GM18520 (cell line): ENCODE results near the gene AGPAT3.

Source experiments
- ATAC-seq: cut with Tn5 transposase; IDR thresholded peaks from one replicate; pipeline ENCODE4 v1.9.1; 2021; ENCODE audit not compliant: unreplicated experiment

The AGPAT3 gene

GRCh38 chr21:43861706-43862105 lies 3.3 kb upstream of the AGPAT3 start:
- no peak for ATAC-seq

- ATAC-seq: no peak
Observed at GRCh38 chr21:43864313-43864961, 586 bp upstream of the AGPAT3 start.

DNA sequence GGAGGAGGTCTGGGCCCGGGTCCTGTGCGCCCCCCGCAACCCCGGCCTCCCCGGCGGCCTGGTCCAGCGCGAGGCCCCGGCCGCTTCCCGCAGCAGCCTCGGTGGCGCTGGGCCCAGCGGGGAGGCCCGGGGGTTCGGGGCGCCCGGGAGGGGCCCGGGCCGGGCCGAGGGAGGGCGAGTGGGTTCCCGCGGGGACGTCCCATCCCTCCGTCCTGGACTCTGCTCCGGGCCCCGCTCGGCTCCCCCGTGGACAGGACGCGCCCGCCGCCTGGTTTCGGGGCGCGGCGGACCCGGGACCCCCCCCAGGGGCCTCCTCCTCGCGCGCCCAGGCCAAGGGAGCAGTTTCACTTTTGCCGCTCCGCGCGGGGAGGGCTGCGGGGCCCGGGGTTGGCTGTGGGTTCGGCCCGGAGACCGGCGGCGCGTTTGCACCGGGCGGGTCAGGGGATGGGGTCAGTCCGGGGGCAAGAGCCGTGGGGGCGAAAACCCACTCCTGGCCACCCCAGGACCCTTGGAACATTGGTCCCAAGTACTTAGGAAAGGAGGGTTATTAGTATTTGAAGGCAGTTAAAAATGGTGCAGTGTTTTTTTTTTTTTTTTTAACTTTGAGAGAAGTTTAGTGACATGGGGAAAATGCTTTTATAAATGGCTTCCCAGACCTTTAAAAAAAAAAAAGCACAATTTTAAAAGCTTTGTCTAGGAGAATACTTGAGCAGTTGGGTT lies 677 bp downstream of the AGPAT3 start:
- ATAC-seq: no peak

GRCh38 chr21:43866260-43866629 lies 1.2 kb downstream of the AGPAT3 start:
- no peak for ATAC-seq

DNA sequence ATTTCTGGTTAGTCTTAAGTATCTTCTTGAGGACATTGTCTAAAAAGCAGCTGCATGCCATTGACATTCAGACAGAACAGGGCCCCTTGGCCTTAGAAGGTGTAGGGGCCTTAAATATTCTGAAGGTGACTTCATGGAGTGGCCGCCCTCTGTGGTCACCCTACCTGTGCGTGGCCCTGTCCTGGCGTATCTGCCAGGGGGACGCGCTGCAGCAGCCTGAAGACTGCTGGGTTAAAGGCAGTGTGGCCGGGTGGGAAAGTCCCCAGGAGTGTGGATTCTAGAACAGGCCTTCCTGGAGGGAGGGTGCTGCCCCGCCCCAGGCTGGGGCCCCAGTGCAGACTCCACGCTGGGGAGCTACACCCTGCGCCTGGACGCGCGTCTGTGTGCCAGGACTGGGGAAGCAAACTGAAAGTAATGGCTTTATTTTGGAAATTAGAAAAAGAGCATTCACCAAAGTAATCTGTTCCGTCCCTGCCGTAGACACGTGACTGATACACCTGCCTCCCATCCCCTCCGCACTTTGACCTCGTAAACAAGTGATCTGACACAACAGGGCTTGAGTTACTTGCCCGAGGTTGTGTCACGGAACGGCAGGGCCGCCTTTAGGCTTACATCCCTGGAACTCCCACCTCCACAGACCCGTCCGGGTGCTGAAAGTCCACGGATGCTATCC lies 1.8 kb downstream of the AGPAT3 start:
- ATAC-seq: peak; percentile 40

GRCh38 chr21:43867332-43867703 lies 2.3 kb downstream of the AGPAT3 start:
- no peak for ATAC-seq

GRCh38 chr21:43867948-43868347 lies 2.9 kb downstream of the AGPAT3 start:
- no peak for ATAC-seq

GRCh38 chr21:43868461-43868860 lies 3.4 kb downstream of the AGPAT3 start:
- no peak for ATAC-seq

DNA sequence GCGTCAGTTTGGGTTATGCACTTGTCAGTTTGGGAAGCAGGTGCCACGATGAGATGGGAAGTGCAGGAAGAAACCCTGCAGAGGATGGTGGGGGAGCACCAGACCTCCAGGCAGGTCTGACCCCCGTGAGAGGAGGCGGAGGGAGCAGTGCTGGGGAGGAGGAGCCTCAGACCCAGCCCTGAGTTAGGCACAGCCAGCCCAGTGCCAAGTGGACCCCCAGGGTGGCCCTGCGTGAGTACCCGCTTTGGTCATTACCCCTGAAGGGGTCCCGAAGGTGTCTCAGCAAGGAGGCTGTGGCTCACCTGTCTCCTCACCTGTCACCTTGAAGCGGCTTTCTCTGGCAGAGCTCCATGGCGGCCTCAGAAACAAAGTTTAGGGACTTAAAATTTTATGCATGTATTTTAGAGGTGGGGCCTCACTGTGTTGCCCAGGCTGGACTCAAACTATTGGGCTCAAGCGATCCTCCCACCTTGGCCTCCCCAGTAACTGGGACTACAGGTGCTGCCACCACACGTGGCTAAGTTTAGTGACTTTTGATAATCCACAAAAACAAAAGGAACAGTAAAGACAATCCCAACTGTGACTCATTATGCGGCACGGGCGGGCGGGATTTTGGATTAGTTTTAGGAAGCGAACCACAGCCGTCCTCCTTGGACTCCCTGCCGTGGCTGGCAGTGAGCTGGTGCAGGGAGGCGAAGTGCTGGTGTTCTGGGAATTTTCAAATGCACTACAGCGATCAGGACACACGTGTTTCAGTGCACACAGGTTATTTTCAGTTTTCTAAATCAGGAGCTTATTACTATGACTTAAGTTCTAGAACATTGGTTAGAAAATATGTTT lies 4.7 kb downstream of the AGPAT3 start:
- ATAC-seq: no peak

DNA sequence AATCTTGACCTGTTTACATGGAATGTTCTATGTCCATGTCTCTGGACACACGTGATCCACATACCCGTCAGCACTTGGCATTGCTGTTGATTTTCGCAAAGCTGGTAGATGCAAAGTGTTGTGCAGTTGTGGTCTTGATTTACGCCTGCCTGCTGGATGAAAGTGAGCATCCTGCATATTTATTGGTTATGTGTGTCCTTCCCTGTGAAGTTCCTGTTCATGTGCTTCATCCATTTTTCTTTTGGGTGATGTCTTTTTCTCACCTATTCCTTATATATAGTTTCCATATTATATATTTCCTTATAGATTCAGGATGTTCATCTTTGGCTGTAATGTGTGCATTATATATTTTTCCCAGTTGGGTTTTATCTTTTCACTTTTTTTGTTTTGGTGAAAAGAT lies 6.5 kb downstream of the AGPAT3 start:
- no peak for ATAC-seq

DNA sequence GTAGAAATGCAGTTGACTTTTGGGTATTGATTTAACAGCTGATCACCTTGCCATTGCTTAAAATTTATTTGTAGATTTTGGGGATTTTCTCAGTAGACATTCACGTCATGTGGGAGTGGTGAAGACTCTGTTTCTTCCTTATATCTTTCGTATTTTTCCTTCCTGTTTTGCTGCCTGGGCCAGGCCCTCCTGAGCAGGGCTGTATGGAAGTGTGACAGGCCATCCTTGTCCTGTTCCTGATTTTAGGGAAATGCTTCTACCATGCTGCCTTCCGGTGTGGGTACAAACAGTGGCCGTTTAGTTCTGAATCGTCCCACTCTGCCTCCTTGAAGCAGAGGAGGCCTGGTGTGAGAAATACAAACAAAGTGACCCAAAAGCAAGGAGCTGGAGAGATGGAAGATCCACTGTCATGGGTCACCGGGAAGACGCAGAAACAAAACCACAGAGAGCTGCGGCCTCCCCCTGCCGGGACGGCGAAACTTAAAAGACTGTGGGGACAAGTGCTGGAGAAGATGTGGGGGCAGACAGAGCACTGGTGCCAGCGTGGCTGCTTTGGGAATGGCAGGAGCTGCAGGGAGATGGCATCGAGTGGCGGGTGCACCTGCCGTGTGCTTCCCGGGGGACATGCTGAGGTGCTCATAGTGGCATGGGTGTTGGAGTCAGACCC lies 7.6 kb downstream of the AGPAT3 start:
- no peak for ATAC-seq

DNA sequence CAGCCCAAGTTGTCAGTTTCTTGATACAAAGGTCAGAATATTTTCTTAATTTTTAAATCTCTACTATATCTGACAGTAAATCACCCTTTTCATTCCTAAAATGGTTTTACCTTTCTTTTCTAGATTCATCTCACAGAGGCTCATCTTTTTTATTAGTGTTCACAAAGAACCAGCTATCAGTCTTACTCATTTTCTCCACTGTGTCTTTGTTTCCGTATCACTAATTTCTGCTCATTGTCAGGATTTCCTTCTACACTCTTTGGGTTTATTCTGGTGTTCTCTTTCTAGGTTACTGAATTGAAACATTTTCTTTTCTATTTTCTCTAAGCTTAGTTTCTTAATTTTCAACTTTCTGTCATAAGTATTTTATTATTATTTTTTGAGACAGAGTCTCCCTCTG lies 8.7 kb downstream of the AGPAT3 start:
- no peak for ATAC-seq

DNA sequence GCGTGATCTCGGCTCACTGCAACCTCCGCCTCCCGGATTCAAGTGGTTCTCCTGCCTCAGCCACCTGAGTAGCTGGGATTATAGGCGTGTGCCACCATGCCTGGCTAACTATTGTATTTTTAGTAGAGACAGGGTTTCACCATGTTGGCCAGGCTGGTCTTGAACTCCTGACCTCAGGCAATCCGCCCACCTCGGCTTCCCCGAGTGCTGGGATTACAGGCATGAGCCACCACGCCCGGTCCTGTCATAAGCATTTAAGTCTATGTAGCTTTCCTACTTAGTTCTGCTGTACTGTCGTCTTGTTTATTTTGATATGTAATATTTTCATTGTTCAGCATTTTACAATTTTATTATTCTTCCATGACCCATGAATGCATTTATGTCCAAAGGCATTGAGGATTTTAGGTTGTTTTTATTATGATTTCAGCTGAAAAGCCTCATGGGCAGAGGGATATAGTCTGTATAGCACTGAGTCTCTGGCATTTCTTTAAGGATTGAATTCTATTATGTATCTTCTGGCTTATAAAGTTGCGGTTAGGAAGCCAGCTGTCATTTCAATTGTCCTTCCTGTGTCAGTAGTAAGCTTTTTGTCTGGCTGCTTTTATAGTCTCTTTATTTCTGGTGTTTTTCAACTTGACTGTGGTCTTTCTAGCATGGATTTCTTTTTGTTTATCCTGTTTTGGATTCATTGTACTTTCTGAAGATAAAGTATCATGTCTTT lies 9.2 kb downstream of the AGPAT3 start:
- ATAC-seq: no peak

DNA sequence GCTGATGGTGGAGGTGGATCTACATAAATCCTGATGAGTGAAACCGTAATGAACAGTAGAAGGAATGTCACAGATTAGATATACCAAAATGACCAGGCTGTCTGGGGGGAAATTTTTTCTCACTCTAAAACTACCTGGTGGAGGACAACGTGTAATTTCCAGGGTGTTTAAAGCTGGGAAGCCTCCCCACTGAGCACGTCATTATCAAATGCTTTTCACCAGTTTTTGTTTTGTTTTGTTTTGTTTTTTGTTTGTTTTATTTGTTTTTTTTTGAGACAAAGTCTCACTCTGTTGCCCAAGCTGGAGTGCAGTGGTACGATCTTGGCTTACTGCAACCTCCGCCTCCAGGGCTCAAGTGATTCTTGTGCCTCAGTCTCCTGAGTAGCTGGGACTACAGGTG lies 11.6 kb downstream of the AGPAT3 start:
- no peak for ATAC-seq

DNA sequence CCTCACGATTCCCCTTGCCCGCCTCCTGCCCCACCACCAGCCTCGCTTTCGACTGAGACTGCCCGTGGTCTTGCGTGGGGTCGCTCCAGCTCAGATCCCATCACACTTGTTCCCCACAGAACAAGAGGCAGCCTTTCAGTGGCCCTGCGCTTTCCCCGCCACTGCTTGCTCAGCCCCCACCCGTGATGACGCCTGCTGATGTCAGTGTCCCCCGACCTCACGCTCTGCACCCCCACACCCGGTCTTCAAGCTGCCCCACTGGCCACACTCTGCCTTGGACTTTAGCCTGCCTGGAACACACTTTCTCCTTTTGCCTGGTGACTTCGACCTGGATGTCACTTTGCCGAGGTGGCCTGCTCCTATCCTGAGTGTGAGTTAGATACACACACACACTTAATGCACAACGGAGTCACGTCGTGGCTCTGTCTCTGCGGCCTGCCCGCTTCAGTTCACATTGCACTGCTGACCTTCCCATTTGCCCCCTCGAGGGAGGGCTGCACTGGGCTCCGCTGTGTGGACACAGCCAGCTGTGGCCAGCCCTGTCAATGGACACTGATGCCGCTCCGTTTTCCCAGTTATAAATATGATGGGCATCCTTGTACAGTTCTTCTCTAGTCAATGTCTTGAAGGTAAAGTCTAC lies 13.0 kb downstream of the AGPAT3 start:
- no peak for ATAC-seq

GRCh38 chr21:43879348-43880110 lies 14.5 kb downstream of the AGPAT3 start:
- ATAC-seq: no peak

- ATAC-seq: no peak
Observed at GRCh38 chr21:43880111-43880985, 15.3 kb downstream of the AGPAT3 start.

DNA sequence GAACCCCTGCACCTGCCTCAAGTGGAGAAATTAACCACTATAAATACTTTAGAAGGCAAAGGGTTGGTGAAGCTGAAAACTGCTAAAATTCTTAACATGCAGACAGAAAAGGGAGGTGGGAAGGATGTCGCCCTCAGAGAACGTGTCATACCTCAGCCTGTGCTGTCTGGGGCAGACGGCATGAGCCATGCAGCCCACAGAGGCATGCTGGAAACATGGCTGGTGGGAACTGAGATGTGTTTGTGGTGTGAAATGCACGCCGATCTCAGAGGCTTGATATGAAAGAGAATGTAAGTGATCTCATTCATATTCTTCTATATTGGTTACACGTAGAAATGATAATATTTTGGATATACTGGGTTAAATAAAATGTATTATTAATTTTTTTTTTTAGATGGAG lies 16.3 kb downstream of the AGPAT3 start:
- no peak for ATAC-seq
